ENCODE data around the gene APOL2. TPM values are rescaled to one million over a fixed set of nuclear protein-coding genes. Genes with fewer than 3 reads are reported as not detected.

Gene APOL2
- polyA plus RNA-seq, 1 donor (not counting 4 experiments of a cell fraction or from before 2014, with no cell fraction given): 8.9 TPM

DNA sequence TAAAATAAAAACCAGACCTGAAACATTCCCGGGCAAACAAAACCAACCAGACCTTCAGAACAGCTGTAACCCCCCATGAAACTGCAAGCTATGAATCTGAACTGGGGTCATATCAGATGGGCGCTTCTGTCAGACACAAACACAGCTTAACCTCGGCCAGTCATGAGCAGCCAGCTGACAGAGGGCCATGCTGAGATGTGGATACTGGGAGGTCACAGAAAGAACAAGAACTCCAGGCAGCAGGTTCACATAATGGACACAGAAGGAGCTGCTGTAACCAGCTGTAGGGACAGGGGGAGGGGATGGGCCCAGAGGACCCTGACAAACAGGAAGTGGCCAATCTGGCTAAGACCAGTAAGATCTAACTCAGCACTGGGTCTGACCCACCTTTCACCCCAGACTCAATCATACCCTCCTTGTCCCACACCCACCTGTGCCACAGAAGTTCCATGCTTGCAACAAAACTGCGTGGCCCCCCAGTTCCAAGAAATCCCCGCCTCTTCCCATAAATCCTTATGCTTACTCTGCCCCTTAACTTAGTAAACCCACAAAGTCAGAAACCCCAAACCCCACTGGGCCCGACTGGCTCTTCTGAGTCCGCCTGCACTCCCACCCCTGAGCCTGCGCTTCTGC lies 41.7 kb downstream of the APOL2 start:
- TF ChIP-seq EZH2 (IDR thresholded peaks at IDR 0.05; ENCODE audit: low read length): no peak
- TF ChIP-seq, protein P1, sequence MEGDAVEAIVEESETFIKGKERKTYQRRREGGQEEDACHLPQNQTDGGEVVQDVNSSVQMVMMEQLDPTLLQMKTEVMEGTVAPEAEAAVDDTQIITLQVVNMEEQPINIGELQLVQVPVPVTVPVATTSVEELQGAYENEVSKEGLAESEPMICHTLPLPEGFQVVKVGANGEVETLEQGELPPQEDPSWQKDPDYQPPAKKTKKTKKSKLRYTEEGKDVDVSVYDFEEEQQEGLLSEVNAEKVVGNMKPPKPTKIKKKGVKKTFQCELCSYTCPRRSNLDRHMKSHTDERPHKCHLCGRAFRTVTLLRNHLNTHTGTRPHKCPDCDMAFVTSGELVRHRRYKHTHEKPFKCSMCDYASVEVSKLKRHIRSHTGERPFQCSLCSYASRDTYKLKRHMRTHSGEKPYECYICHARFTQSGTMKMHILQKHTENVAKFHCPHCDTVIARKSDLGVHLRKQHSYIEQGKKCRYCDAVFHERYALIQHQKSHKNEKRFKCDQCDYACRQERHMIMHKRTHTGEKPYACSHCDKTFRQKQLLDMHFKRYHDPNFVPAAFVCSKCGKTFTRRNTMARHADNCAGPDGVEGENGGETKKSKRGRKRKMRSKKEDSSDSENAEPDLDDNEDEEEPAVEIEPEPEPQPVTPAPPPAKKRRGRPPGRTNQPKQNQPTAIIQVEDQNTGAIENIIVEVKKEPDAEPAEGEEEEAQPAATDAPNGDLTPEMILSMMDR (optimal IDR thresholded peaks at IDR 0.05 in 1 of 3, IDR thresholded peaks at IDR 0.05 in 1 of 3, conservative IDR thresholded peaks at IDR 0.05 in 1 of 3; ENCODE audit: extremely low read depth in 1 of 3, insufficient read depth in 2 of 3, low read length in 3 of 3): no peak
- H3K9me3 ChIP-seq (ENCODE audit: control insufficient read depth, low read depth, low read length): no peaks in the 10 kb centered on the region
- no peaks in the 10 kb centered on the region for H3K36me3 ChIP-seq (ENCODE audit: control insufficient read depth in 2 of 2, extremely low read depth in 1 of 2, insufficient read depth in 2 of 2, low read length in 2 of 2)
- H3K9me1 ChIP-seq (ENCODE audit: control insufficient read depth, extremely low read depth, insufficient read depth, low read length): no peaks in the 10 kb centered on the region
- FAIRE-seq (no peak), DNase-seq (ENCODE audit: low read depth, low spot score) (no peak)
- no peak overlapping the region for H3K27ac ChIP-seq (ENCODE audit: control insufficient read depth, insufficient read depth, low read length)
- no peak overlapping the region for H3K4me3 ChIP-seq (ENCODE audit: control insufficient read depth in 2 of 3, extremely low read depth in 1 of 3, insufficient read depth in 2 of 3, low read depth in 1 of 3, low read length in 3 of 3)
- dilution Hi-C loops (cut with MboI; ENCODE audit: extremely low pct_ligation_motif_present, low sequenced_read_pairs): no loop called here
- H3K79me2 ChIP-seq (ENCODE audit: control insufficient read depth, insufficient read depth, low read length): no peaks in the 10 kb centered on the region
- no peak overlapping the region for H3K4me2 ChIP-seq (ENCODE audit: control insufficient read depth, extremely low read depth, insufficient read depth, low read depth, low read length)
- no peaks in the 10 kb centered on the region for H4K20me1 ChIP-seq (ENCODE audit: control insufficient read depth, extremely low read depth, insufficient read depth, low read length)
- peaks cover under 1% of the 10 kb centered on the region for H3K4me1 ChIP-seq (ENCODE audit: control insufficient read depth, extremely low read depth, insufficient read depth, low read length)
- no peak overlapping the region for H3K9ac ChIP-seq (ENCODE audit: control insufficient read depth, extremely low read depth, insufficient read depth, low read length)
- peaks cover 8% of the 10 kb centered on the region for H3K27me3 ChIP-seq (ENCODE audit: control insufficient read depth, extremely low read depth, insufficient read depth, low read length)
- H2AFZ ChIP-seq (ENCODE audit: control insufficient read depth, low read length): no peak overlapping the region

GRCh38 chr22:36197065-36197440 lies 42.3 kb downstream of the APOL2 start:
- Histone ChIP-seq H3K27me3 (ENCODE audit: control insufficient read depth, extremely low read depth, insufficient read depth, low read length) (peaks cover 8% of the 10 kb centered on the region), H3K36me3 (ENCODE audit: control insufficient read depth in 2 of 2, extremely low read depth in 1 of 2, insufficient read depth in 2 of 2, low read length in 2 of 2) (no peaks in the 10 kb centered on the region), H3K79me2 (ENCODE audit: control insufficient read depth, insufficient read depth, low read length) (no peaks in the 10 kb centered on the region), H3K9ac (ENCODE audit: control insufficient read depth, extremely low read depth, insufficient read depth, low read length) (no peak overlapping the region), H2AFZ (ENCODE audit: control insufficient read depth, low read length) (no peak overlapping the region), H3K27ac (ENCODE audit: control insufficient read depth, insufficient read depth, low read length) (no peak overlapping the region), H3K4me2 (ENCODE audit: control insufficient read depth, extremely low read depth, insufficient read depth, low read depth, low read length) (no peak overlapping the region), H3K4me1 (ENCODE audit: control insufficient read depth, extremely low read depth, insufficient read depth, low read length) (no peaks in the 10 kb centered on the region), H3K4me3 (ENCODE audit: control insufficient read depth in 2 of 3, extremely low read depth in 1 of 3, insufficient read depth in 2 of 3, low read depth in 1 of 3, low read length in 3 of 3) (no peak overlapping the region), H4K20me1 (ENCODE audit: control insufficient read depth, extremely low read depth, insufficient read depth, low read length) (no peaks in the 10 kb centered on the region), H3K9me3 (ENCODE audit: control insufficient read depth, low read depth, low read length) (no peaks in the 10 kb centered on the region), H3K9me1 (ENCODE audit: control insufficient read depth, extremely low read depth, insufficient read depth, low read length) (no peaks in the 10 kb centered on the region)
- DNase-seq (ENCODE audit: low read depth, low spot score) (no peak), FAIRE-seq (no peak)
- dilution Hi-C loops (cut with MboI; ENCODE audit: extremely low pct_ligation_motif_present, low sequenced_read_pairs): no loop called here
- TF ChIP-seq EZH2 (IDR thresholded peaks at IDR 0.05; ENCODE audit: low read length): no peak
- TF ChIP-seq, protein P1 (optimal IDR thresholded peaks at IDR 0.05 in 1 of 3, IDR thresholded peaks at IDR 0.05 in 1 of 3, conservative IDR thresholded peaks at IDR 0.05 in 1 of 3; ENCODE audit: extremely low read depth in 1 of 3, insufficient read depth in 2 of 3, low read length in 3 of 3): no peak

Data from keratinocyte (primary cell).